ENCODE measurements around the gene DZANK1. TPM values are rescaled to one million over a fixed set of nuclear protein-coding genes. Genes with fewer than 3 reads are reported as not detected.
"Not testable (repeated sequence)": the region's sequence is repeated elsewhere in the genome, so short reads cannot be mapped to it uniquely, and the experiment has no call there.

DZANK1 gene
- total RNA-seq, 3 donors from 2014 or later, result 2.6 to 14.8 (median 6.9) TPM

DNA sequence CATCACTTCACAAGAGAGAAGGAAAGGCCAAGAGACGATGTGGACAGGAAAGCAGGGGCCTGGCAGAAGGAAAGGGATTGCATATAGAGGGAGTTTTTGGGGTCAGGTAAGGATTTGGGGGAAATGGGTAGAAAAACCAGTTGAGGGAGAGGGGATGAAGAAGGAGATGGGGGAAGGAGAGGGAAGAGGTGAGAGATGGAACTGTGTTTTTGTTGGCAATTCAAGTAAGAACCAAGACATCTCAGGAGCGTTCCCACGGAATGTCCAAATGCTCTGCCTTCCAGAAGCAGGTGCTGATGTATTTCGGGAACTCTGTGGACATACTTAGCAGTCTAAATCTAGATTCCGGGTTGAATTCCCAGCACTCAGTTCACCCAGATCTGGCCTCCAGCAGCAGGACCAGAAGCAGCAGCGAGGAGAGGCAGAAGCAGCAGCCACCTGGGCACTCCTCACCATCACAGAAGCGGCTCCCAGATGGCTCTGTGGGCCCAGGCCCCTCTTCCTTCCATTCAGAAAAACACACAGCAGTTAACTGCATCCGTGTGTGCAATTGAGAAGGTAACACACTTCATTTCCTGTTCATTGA, 88.8 kb downstream of the DZANK1 start:
- intact Hi-C loops (cut with DNase I; ENCODE audit: low total_unique reads), result no loop called here
- H3K36me3 ChIP-seq, result no peaks in the 10 kb centered on the region

DNA sequence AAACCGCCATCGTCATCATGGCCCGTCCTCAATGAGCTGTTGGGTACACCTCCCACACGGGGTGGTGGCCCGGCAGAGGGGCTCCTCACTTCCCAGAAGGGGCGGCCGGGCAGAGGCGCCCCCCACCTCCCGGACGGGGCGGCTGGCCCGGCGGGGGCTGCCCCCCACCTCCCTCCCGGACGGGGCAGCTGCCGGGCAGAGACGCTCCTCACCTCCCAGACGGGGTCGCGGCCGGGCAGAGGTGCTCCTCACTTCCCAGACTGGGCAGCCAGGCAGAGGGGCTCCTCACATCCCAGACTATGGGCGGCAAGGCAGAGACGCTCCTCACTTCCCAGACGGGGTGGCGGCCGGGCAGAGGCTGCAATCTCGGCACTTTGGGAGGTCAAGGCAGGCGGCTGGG, 91.3 kb downstream of the DZANK1 start:
- H3K4me3 ChIP-seq; intact Hi-C loops (cut with DNase I; ENCODE audit: low total_unique reads); H3K27me3 ChIP-seq; H3K4me1 ChIP-seq; DNase-seq (ENCODE audit: low spot score in 2 of 2); H3K36me3 ChIP-seq; H3K27ac ChIP-seq; H3K9me3 ChIP-seq: not testable (repeated sequence)

More for the DNA sequence above, 88.8 kb downstream of the DZANK1 start:
- no peak for DNase-seq (ENCODE audit: low spot score in 2 of 2)
- Histone ChIP-seq H3K9me3 (no peaks in the 10 kb centered on the region), H3K4me1 (no peaks in the 10 kb centered on the region), H3K27ac (no peak overlapping the region), H3K4me3 (no peak overlapping the region), H3K27me3 (no peaks in the 10 kb centered on the region)
- TF ChIP-seq POLR2A (IDR thresholded peaks at IDR 0.05), result no peak
- TF ChIP-seq, protein P1, sequence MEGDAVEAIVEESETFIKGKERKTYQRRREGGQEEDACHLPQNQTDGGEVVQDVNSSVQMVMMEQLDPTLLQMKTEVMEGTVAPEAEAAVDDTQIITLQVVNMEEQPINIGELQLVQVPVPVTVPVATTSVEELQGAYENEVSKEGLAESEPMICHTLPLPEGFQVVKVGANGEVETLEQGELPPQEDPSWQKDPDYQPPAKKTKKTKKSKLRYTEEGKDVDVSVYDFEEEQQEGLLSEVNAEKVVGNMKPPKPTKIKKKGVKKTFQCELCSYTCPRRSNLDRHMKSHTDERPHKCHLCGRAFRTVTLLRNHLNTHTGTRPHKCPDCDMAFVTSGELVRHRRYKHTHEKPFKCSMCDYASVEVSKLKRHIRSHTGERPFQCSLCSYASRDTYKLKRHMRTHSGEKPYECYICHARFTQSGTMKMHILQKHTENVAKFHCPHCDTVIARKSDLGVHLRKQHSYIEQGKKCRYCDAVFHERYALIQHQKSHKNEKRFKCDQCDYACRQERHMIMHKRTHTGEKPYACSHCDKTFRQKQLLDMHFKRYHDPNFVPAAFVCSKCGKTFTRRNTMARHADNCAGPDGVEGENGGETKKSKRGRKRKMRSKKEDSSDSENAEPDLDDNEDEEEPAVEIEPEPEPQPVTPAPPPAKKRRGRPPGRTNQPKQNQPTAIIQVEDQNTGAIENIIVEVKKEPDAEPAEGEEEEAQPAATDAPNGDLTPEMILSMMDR (IDR thresholded peaks at IDR 0.05), result no peak
- no peak for TF ChIP-seq POLR2AphosphoS5 (IDR thresholded peaks at IDR 0.05)

DNA sequence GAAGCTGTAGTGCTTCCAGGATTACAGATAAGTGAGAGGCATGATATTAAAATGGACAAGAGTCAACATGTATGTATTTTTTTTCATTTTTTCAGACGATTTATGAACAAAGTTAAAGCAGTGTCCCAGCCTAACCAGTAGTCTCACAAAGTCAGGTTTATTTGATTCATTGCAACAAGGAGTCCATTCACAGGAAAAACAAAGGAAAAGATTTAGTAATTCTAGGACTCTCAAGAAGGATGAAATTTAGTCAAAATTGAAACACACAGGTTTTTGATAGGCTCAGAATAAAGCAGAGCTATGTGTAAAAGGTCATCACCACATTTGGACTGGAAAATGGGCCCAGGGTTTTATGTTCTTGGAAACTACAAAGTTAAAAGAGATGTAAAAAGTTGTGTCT, 94.5 kb downstream of the DZANK1 start:
- DNase-seq (ENCODE audit: low spot score in 2 of 2), result no peak
- no peaks in the 10 kb centered on the region for H3K9me3 ChIP-seq
- no peak overlapping the region for H3K27ac ChIP-seq
- H3K36me3 ChIP-seq, result no peaks in the 10 kb centered on the region
- TF ChIP-seq, protein P1 (IDR thresholded peaks at IDR 0.05), result no peak
- TF ChIP-seq POLR2AphosphoS5 (IDR thresholded peaks at IDR 0.05) (no peak), POLR2A (IDR thresholded peaks at IDR 0.05) (no peak)
- H3K4me3 ChIP-seq, result no peak overlapping the region
- no peaks in the 10 kb centered on the region for H3K27me3 ChIP-seq
- H3K4me1 ChIP-seq, result no peaks in the 10 kb centered on the region
- intact Hi-C loops (cut with DNase I; ENCODE audit: low total_unique reads), result no loop called here

DNA sequence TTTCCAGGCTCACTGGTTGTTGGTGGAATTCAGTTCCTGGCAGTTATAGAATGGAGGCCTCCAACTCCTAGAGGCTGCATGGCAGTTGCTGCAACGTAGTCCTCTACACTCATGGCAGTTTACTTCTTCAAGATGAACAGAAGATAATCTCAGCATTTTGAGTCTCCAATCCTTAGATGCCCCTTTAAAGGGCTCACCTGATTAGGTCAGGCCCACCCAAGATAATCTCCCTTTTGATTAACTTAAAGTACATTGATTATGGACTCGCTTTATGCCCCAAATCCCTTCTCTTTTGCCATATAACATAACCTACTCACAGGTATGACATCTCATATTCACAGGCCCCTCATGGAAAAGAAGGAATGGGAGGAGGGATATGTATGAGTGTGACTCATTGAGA, 102.1 kb downstream of the DZANK1 start:
- TF ChIP-seq POLR2A (IDR thresholded peaks at IDR 0.05) (no peak), POLR2AphosphoS5 (IDR thresholded peaks at IDR 0.05) (no peak)
- TF ChIP-seq, protein P1 (IDR thresholded peaks at IDR 0.05), result no peak
- Histone ChIP-seq H3K4me1 (no peaks in the 10 kb centered on the region), H3K36me3 (no peaks in the 10 kb centered on the region), H3K4me3 (no peak overlapping the region), H3K27me3 (no peaks in the 10 kb centered on the region), H3K27ac (no peak overlapping the region), H3K9me3 (no peaks in the 10 kb centered on the region)
- no peak for DNase-seq (ENCODE audit: low spot score in 2 of 2)
- intact Hi-C loops (cut with DNase I; ENCODE audit: low total_unique reads), result no loop called here

DNA sequence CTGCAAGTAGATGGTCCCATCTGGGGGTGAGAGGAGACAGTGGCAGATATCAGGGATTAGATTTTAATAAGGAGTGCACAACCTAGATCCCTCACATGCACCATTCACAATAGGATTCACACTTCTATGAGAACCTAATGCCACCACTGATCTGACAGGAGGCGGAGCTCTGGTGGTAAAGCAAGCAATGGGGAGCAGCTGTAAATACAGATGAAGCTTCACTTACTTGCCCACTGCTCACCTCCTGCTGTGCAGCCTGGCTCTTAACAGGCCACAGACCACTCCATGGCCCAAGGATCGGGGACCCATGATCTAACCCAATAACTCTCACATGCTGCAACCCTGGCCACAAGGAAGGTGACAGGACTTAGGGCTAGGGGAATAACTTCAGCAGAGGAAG, 103.1 kb downstream of the DZANK1 start:
- DNase-seq (ENCODE audit: low spot score in 2 of 2), result no peak
- Histone ChIP-seq H3K36me3 (no peaks in the 10 kb centered on the region), H3K4me1 (no peaks in the 10 kb centered on the region), H3K9me3 (no peaks in the 10 kb centered on the region), H3K27ac (no peak overlapping the region), H3K4me3 (no peak overlapping the region), H3K27me3 (no peaks in the 10 kb centered on the region)
- intact Hi-C loops (cut with DNase I; ENCODE audit: low total_unique reads), result no loop called here
- no peak for TF ChIP-seq POLR2A (IDR thresholded peaks at IDR 0.05)
- TF ChIP-seq, protein P1 (IDR thresholded peaks at IDR 0.05), result no peak
- no peak for TF ChIP-seq POLR2AphosphoS5 (IDR thresholded peaks at IDR 0.05)

DNA sequence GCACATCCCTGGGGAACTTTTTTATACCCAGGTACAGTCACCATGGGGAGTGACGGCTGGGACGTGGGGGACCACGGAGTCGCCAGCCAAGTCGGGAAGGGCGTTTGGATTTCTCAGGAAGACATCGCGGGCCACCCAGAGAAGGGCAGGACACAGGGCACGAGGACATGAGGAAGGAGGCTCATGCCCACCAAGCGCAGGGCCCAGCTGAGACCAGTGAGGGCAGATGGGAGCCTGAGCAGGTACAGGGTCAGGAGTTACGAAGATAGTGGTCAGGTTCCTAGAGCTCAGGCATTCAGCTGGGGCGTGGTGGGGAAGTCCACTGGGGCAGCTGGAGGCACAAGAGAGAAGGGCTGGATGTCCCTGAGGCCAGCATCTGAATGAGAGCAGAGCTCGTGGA, 103.9 kb downstream of the DZANK1 start:
- TF ChIP-seq POLR2AphosphoS5 (IDR thresholded peaks at IDR 0.05), result no peak
- no peak for TF ChIP-seq POLR2A (IDR thresholded peaks at IDR 0.05)
- TF ChIP-seq, protein P1 (IDR thresholded peaks at IDR 0.05), result no peak
- H3K4me3 ChIP-seq, result no peak overlapping the region

More for the DNA sequence above, 103.9 kb downstream of the DZANK1 start:
- Histone ChIP-seq H3K27me3 (no peaks in the 10 kb centered on the region), H3K27ac (no peak overlapping the region), H3K9me3 (no peaks in the 10 kb centered on the region), H3K36me3 (no peaks in the 10 kb centered on the region), H3K4me1 (no peaks in the 10 kb centered on the region)
- no peak for DNase-seq (ENCODE audit: low spot score in 2 of 2)
- intact Hi-C loops (cut with DNase I; ENCODE audit: low total_unique reads), result no loop called here

Measured in breast epithelium (tissue), 4 donors.